Measurements from ENCODE around the gene FGFR3.
"Not testable (repeated sequence)": the region's sequence is repeated elsewhere in the genome, so short reads cannot be mapped to it uniquely, and the experiment has no call there.

Gene FGFR3

DNA sequence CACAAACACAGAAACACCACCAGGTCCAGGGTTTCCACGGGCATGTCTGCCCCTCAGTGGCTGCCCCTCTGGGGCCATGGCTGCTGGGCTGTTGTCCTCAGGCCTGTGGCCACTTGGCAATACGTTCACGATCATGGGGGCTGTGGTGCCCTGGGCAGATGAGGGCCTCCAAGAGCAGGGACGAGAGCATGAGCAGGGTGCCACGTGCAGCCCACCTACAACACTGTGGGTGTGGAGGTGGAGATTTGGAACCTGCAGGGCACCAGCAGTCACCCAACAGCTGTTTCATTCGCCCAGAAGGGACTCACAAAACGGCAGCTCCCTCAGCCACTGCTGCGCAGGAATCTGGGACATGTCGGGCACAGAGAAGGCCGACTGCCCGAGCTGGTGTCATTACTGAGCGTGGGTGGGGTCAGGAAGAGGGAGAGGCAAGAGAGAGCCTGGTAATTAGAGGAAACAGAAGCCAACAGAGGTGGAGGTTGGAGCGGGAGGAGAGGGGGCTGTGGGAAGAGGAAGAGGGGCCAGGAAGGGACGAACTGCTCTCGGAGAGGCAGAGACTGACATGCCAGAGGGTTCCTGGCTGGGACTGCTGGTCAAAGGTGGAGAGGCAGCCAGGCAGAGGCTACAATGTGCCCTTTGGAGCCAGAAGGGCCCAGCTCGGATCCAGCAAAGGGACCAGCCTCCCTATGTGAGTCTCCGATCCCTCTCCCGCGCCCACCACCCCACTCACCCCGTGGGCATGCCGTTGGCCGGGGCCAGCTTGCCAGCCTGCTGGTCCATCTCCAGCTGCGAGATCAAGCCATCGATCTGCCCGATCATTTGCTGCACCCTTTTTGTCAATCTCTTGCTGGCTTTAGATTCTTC is 23.1 kb downstream of the FGFR3 start:
- DNase-seq (ENCODE audit: low spot score), result no peak

GRCh38 chr4:1819284-1819683 is 26.2 kb downstream of the FGFR3 start:
- DNase-seq (ENCODE audit: low spot score), result no peak

DNA sequence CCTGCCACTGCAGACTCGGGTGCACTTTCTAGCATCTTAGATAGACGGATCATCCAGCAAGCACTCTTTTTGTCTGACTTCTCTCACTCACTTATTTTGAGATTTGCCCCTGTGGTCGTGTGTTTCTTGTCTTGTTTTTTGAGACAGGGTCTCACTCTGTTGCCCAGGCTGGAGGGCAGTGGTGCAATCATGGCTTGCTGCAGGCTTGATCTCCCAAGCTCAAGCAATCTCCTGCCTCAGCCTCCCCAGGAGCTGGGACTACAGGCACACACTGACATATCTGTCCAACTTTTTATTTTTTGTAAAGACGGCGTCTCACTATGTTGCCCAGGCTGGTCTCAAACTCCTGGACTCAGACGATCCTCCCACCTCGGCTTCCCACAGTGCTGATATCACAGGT is 26.7 kb downstream of the FGFR3 start:
- no peak for DNase-seq (ENCODE audit: low spot score)

DNA sequence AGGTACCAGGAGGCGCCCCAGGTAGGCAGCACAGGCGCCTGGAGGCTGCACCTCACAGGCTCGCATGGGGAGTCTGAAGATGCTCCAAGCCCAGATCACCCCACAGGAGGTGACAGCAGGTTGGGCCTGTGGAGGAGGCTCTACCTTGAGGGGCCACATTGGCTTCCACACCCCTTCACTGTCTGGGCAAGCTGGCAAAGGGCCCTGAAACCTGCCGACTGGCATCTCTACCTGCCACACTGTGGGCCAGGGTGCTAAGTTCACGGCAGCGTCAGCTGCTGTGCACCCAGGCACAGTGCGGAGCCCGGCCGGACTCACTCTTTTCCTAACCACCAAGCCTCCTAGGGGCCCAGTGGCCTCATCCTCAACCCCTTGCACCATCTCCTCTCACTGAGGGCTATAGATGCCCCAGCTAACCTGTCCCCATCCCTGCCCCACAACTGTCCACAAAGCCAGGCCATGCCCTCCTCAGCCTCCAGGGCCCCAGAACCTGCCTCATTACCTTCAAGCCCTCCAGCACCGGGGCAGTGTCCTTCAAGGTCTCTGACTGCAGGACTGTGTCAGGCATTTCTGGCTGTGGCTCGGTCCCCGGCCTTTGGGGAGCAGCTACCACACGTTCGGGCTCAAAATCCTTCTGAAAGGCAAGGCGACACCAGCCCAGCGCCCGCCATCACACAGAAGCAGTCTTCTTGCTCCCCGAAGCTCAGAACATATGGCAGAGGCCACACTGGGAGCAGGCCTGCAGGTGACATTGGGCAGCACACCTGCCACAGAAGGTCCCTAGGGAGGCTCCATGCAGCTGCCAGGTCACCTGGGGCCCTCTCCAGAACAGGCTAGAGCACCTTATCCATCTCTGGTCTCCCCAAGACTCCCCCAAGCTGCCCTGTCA is 28.8 kb downstream of the FGFR3 start:
- DNase-seq (ENCODE audit: low spot score), result no peak

DNA sequence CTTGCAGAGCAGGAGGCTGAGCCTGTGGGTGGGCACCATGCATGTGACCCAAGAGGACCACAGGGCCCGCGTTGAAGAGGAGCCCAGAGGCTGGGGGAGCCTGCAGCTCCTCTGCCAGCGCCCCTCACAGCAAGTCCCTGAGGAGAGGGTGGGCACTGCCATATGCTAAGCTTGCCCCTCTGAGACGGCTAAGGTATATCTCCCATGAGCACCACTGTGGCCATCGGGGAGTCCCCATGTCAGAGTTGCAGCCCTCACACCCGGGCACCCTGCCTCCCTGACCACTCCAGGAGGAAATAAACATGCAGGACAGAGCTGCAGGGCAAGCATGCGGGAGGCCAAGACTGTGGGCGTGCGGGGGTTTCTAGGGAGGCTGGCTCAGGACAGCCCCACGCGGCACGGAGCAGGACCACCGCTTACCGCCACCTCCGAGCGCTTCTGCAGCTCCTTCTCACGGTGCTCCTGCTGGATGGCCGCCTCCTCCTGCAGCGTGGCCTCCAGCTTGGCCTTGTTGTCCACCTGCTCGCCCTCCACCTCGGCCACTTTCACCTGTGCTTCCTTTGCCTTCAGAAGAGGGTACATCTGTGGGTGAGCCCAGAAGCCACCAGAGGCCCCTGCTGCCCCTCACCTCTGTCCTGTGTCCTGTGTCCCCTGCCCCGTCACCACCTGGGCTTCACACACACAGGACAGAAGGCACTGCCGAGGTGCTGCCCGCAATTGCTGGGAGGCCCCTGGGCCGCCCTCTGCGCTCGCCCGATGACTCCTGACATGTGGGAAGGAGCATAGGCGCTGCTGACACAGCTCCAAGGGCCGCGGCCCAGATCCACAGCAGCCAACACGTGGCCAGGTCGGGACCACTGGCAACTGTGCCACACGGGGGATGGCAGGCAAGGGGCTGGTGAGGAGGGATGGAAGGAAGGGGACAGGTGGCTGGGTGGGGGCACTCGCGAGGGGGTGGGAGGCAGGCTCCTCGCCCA is 29.8 kb downstream of the FGFR3 start:
- DNase-seq (ENCODE audit: low spot score), result no peak

GRCh38 chr4:1823545-1823932 is 30.4 kb downstream of the FGFR3 start:
- no peak for DNase-seq (ENCODE audit: low spot score)

- no peak for DNase-seq (ENCODE audit: low spot score)
Measured at GRCh38 chr4:1824746-1825145, 31.7 kb downstream of the FGFR3 start.

DNA sequence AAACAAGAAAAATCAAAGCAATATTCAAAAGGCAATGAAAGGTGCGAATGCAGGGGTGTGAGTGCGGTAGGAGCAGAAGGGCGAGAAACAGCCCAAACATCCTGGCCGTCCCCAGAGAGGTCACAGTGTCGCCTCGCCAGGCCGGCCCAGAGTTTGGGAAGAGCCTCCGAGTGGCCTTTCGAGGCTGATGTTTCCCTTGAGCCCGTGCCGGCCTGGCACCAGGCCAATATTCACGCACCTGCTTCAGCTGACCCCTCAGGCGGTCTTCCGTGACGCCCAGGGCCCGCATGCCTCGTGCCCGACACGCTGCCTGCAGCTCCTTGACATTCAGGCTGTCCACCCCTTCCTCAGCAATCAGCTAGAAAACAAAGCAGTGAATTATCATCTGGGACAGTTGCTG is 32.2 kb downstream of the FGFR3 start:
- no peak for DNase-seq (ENCODE audit: low spot score)

DNA sequence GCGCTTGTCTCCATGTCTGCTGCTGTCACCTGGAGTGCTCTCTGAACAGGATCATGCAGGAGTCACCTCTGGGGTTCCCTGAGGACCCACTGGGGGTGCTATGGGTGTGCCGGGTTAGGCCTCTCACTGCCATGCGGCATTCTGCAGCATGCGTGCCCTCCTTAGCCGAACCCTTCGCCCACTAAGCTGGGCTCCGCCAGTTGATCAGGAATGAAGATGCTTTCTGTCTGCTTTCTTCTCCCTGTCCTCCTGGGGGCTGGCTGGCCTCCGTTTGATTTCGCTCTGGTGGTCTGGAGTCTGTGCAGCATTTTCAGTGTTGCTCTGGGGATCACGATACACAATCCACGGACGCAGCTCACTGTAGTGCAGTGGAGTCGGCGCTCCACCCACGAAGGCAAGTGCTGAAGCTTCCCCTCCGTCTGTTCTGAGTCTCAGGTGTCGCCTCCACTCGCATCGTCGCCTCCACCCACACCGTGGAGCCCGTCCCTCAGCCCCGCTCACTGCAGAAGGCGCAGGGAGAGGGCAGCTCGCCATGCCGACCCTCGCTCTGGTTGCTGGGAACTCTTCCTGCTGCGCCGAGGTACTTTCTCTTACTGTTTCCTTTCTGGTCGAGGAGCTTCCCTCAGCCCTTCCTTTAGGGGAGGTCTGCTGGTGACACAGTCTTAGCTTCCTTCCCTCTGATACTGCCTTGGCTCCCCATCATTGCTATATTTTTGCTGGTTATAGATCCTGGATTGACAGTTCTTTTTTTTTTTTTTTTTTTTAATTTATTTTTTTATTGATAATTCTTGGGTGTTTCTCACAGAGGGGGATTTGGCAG is 33.6 kb downstream of the FGFR3 start:
- DNase-seq (ENCODE audit: low spot score), result no peak

DNA sequence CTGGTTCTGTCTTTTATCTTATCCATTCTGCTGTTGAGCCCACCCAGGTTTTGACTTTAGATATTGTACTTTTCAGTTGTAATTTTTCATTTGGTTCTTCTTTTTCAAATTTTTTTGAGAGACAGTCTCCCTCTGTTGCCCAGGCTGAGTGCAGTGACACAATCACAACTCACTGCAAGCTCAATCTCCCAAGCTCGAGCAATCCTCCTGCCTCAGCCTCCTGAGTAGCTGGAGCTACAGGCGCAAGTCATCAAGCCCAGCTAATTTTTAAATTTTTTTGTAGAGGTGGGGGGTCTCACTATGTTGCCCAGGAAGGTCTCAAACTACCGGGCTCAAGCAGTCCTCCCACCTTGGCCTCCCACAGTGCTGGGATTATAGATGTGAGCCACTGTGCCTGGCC is 37.1 kb downstream of the FGFR3 start:
- no peak for DNase-seq (ENCODE audit: low spot score)

GRCh38 chr4:1830642-1831228 is 37.6 kb downstream of the FGFR3 start:
- DNase-seq (ENCODE audit: low spot score), result no peak

GRCh38 chr4:1831331-1831730 is 38.2 kb downstream of the FGFR3 start:
- DNase-seq (ENCODE audit: low spot score), result no peak

GRCh38 chr4:1832690-1833089 is 39.6 kb downstream of the FGFR3 start:
- DNase-seq (ENCODE audit: low spot score), result no peak

DNA sequence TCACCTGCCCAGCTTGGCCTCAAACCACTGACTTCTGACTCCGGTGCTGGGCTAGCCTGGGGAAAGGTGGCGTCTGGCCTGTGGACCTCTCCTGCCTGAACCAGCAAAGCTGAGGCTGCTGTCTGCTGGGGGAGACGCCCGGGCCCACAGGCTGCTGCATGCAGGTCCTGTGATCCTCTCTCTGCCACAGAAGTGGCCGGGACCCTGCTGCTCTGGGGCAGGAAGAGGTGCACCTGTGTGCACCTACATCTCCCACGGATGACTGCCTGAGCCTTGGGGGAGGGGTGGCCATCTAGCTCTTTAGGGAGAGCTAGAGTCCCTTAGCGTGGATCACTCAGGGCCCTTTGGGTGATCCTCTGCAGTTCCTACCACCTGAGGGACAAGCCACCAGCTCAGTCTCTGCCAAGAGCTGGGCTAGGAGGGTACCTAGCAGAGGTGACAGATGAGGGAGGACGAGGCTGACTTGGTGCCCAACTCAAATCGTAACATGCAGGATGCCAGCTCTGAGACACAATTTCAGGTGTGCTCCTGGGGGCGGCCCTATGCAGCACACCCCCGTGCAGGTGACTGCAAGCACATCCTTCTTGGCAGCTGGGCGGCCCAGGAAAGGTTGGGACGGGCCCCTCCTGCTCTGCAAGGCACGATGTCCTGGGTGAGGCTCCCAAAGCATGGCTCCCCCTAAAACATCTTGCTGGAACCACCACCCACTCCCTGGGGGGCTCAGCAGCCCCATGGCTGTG is 40.4 kb downstream of the FGFR3 start:
- DNase-seq (ENCODE audit: low spot score), result no peak

- DNase-seq (ENCODE audit: low spot score), result no peak
Measured at GRCh38 chr4:1834047-1834775, 41.1 kb downstream of the FGFR3 start.

GRCh38 chr4:1835836-1836235 is 42.7 kb downstream of the FGFR3 start:
- DNase-seq (ENCODE audit: low spot score), result not testable (repeated sequence)

DNA sequence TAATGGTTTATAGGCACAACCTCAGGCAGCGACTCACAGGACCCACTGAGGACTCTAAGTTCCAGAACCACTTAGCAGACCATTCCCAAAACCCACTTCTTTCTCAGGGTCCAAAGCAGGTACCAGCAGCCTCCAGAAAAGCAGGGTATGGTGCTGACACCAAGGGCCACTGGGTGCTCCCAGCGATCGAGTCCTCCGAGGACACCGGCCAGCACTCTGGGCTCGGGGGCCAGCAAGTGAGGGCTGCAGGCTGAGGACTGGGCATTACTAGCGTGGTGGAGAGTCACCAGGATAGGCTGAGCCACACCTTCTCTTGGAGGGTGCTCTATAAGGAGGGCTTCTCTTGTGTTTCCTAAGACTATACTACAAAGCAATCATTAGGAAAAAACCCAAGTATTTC is 43.6 kb downstream of the FGFR3 start:
- no peak for DNase-seq (ENCODE audit: low spot score)

GRCh38 chr4:1837069-1837468 is 44.0 kb downstream of the FGFR3 start:
- DNase-seq (ENCODE audit: low spot score), result no peak

DNA sequence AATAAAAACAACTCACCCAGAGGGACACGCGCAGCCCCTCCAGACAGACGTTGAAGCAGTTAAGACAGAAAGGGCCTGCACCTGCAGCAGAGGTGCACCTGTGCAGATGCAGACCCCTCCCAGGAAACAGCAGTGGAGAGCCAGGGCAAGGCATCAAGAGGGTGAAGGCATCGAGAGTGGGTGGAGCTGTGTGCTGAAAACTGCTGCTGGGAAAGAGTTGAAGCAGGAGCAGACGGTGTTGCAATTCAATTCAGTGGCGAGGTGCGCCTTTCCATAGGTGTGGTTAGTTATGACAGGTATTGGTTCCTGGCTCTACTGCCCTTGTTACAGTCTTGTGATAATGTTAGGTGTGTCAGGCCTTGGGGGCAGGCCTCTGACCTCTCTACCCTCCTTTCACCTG is 46.2 kb downstream of the FGFR3 start:
- DNase-seq (ENCODE audit: low spot score), result no peak

All from SK-N-DZ (cell line).